Astrocyte of the cerebellum (primary cell): Measurements from ENCODE around the gene RASAL1.

ENCODE experiments used
- DNase-seq: peaks from one replicate; pipeline ENCODE4 v3.0.0-alpha.2; 2011; ENCODE audit warnings: low read depth
- H3K4me3 ChIP-seq: 2 replicates; pipeline ENCODE4 v1.5.1; 2011; ENCODE audit warnings: mild to moderate bottlenecking, low read depth, low read length, moderate library complexity
- in situ Hi-C: cut with HindIII; loops from 2 replicates; pipeline ENCODE4 v1.10.0; 2017; ENCODE audit warnings: low sequenced_read_pairs
- TF ChIP-seq, protein P1 (sequence below): IDR thresholded peaks from 2 replicates; pipeline ENCODE4 v1.5.1; 2012; ENCODE audit warnings: low read length, low read depth, moderate library complexity, mild to moderate bottlenecking; ENCODE audit errors: missing control alignments

The RASAL1 gene

DNA sequence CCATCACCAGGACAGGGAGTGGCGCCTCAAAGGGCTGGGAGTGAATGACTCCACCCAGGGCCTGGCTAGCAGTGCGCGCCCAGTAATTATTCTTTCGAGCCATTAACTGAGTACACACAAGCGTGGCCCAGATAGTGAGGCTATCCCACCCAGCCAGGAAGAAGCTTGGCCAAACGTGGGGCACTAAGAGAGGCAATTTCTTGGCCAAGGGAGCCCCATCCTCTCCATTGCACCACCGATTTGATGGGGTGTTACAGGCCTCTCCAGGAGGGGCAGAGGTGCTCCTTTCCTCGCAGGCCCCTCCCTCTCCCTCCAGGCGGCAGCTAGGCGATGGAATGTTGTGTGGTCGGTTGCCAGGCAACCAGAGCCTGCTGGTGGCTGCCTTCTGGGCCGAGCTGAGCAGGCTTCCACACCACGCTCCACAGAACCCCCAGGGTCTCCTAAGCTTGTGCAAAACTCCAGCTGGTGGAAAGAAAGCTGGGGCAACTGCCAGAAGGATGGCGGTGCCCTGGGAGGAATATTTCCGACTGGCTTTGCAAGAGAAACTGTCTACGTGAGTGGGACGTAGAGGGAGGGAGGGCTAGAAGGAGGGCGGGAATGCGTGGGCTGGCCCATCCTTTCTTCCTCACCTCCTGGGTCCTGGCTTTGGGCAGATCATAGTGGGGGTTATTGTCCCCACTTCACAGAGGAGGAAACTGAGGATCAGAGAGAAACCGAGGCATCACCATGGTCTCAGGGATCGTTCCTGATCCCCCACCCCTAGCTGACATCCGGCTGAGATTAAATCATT lies 14.0 kb upstream of the RASAL1 start, which contains the start of gene CFAP73:
CFAP73 (plus strand) TSS at position 364 of the 790 bp plus-strand sequence; CDS start at position 498, 134 bp downstream.
- no peak within 1 kb of the TSS for H3K4me3 ChIP-seq
- DNase-seq: peak; percentile 80
- TF ChIP-seq, protein P1, sequence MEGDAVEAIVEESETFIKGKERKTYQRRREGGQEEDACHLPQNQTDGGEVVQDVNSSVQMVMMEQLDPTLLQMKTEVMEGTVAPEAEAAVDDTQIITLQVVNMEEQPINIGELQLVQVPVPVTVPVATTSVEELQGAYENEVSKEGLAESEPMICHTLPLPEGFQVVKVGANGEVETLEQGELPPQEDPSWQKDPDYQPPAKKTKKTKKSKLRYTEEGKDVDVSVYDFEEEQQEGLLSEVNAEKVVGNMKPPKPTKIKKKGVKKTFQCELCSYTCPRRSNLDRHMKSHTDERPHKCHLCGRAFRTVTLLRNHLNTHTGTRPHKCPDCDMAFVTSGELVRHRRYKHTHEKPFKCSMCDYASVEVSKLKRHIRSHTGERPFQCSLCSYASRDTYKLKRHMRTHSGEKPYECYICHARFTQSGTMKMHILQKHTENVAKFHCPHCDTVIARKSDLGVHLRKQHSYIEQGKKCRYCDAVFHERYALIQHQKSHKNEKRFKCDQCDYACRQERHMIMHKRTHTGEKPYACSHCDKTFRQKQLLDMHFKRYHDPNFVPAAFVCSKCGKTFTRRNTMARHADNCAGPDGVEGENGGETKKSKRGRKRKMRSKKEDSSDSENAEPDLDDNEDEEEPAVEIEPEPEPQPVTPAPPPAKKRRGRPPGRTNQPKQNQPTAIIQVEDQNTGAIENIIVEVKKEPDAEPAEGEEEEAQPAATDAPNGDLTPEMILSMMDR: no peak
- in situ Hi-C loops: loop anchor here (25.0 kb wide), 1 partner anchor 87 kb away; the partner anchor contains the start of gene DTX1

DNA sequence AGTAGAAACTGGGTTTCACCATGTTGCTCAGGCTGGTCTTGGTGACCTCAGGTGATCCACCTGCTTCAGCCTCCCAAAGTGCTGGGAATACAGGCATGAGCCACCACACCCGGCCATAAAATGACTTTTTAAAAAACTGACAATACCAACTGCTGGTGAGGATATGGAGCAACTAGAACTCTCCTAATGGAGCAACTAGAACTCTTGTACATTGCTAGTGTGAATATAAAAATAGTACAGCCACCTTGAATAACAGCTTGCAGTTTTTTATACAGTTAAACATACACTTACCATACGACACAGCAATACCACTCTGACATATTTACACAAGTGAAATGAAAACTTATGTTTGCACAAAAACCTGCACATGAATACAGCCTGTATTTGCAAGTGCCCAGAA lies 11.4 kb upstream of the RASAL1 start:
- H3K4me3 ChIP-seq: no peak overlapping the region
- DNase-seq: no peak
- TF ChIP-seq, protein P1: no peak
- in situ Hi-C loops: no loop called here

DNA sequence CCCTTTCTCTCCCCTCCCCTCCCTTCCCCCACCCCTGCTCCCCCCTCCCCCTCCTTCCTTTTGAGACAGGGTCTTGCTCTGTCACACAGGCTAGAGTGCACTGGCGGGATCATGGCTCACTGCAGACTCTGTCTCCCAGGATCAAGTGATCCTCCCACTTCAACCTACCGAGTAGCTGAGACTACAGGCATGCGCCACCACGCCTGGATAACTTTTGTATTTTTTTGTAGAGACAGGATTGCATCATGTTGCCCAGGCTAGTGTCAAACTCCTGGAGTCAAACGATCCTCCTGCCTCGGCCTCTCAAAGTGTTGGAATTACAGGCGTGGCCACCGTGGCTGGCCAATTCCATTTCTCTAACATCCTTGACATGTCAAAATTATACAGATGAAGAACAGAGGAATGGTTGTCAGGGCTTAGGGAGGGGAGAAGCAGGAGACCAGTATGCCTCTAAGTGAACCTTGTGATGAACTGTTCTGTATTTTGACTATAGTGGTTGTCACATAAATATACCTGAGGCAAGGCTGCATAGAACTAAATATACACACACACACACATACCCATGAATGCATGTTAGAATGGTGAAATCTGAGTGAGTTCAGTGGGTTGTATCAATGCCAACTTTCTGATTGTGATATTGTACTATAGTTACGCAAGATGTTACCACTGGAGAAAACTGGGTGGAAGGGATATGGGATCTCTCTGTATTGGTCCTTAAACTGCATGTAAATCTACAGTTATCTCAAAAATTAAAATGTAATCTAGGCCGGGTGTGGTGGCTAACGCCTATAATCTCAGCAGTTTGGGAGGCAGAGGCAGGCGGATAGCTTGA lies 10.4 kb upstream of the RASAL1 start:
- TF ChIP-seq, protein P1: no peak
- no peak overlapping the region for H3K4me3 ChIP-seq
- no peak for DNase-seq
- in situ Hi-C loops: no loop called here

DNA sequence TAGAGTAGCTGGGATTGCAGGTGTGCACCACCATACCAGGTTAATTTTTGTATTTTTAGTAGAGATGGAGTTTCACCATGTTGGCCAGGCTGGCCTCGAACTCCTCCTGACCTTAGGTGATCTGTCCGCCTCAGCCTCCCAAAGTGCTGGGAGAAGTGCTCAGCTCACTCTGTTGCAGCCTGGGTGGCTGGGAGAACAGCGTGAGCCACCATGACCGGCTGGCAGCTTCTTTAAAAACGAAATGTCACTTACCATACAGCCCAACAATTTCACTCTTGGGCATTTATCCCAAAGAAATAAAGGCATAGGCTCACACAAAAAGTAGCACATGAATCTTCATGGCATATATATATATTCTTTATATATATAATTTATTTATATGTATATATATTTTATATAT lies 9.2 kb upstream of the RASAL1 start:
- TF ChIP-seq, protein P1: no peak
- no peak for DNase-seq
- in situ Hi-C loops: no loop called here
- H3K4me3 ChIP-seq: no peak overlapping the region

DNA sequence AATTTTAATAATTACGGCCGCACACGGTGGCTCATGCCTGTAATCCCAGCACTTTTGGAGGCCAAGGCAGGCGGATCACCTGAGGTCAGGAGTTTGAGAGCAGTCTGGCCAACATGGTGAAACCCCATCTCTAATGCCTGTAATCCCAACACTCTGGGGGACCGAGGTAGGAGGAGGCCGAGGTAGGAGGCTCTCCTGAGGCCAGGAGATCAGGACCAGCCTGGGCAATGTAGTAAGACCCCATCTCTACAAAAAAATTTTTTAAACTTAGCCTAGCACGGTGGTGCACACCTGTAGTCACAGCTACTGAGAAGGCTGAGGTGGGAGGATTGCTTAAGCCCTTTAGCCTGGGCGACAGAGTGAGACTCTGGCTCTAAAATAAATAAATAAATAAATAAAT lies 8.4 kb upstream of the RASAL1 start:
- no peak for DNase-seq
- in situ Hi-C loops: no loop called here
- TF ChIP-seq, protein P1: no peak
- no peak overlapping the region for H3K4me3 ChIP-seq

DNA sequence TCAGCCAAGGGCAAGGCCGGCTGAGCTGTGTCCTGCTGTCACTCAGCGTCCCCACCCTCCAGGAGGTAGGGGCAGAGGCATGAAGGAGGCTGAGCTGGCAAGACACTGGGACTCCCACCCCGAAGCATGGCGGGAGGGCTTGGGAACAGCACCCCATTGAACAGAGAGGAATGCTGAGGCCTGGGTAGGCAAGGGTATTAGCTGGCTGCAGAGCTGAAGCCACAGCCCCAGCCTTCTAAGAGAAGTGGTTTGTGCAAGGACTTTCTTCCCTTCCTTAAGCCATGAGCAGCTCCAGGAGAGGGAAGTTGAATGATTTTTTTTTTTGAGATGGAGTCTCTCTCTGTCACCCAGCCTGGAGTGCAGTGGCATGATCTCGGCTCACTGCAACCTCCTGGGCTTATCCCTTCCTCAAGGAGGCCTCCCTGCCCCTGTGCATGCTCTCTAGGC lies 7.3 kb upstream of the RASAL1 start:
- DNase-seq: no peak
- TF ChIP-seq, protein P1: no peak
- in situ Hi-C loops: no loop called here
- no peak overlapping the region for H3K4me3 ChIP-seq
